Measurements from ENCODE around the gene FADS2.

DNA sequence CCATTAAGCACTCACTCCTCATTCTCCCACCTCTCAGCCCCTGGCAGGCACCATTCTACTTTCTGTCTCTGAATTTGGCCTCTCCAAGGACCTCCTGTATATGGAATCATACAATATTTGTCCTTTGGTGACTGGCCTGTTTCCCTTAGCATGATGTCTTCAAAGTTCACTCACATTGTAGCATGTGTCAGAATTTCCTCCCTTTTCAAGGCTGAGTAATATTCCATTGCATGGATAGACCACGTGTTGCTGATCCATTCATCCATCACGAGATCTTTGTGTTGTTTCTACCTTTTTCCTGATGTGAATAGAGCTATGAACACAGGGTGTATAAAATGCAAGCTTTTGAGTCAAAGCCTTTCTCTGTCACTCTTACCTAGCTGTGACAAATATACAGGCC is 11.6 kb downstream of the FADS2 start:
- TF ChIP-seq, protein P1, sequence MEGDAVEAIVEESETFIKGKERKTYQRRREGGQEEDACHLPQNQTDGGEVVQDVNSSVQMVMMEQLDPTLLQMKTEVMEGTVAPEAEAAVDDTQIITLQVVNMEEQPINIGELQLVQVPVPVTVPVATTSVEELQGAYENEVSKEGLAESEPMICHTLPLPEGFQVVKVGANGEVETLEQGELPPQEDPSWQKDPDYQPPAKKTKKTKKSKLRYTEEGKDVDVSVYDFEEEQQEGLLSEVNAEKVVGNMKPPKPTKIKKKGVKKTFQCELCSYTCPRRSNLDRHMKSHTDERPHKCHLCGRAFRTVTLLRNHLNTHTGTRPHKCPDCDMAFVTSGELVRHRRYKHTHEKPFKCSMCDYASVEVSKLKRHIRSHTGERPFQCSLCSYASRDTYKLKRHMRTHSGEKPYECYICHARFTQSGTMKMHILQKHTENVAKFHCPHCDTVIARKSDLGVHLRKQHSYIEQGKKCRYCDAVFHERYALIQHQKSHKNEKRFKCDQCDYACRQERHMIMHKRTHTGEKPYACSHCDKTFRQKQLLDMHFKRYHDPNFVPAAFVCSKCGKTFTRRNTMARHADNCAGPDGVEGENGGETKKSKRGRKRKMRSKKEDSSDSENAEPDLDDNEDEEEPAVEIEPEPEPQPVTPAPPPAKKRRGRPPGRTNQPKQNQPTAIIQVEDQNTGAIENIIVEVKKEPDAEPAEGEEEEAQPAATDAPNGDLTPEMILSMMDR (conservative IDR thresholded peaks at IDR 0.05 in 1 of 2, IDR thresholded peaks at IDR 0.05 in 1 of 2; ENCODE audit: extremely low read depth in 1 of 2, insufficient read depth in 1 of 2, low read depth in 1 of 2, low read length in 2 of 2), result no peak
- TF ChIP-seq EZH2 (IDR thresholded peaks at IDR 0.05; ENCODE audit: borderline replicate concordance, low read length), result no peak
